HepG2 (cell line): ENCODE results near the gene ATXN7L2.

ENCODE experiments used
- HOMEZ ChIP-seq: IDR thresholded peaks from 2 replicates; pipeline ENCODE4 v1.6.1; 2016; ENCODE audit warnings: low read depth
- KAT8 ChIP-seq: IDR thresholded peaks from 2 replicates; pipeline ENCODE4 v1.6.1; 2016; ENCODE audit warnings: missing genetic modification reagents, missing compliant biosample characterization
- POLR2A ChIP-seq, 2 experiments: IDR thresholded peaks; 2 replicates each; pipeline ENCODE4 v1.6.1; 2011; ENCODE audit warnings: low read depth in 2 of 2, low read length in 2 of 2, mild to moderate bottlenecking in 1 of 2, moderate library complexity in 1 of 2; ENCODE audit not compliant: insufficient read depth in 1 of 2
- ZNF253 ChIP-seq: sonication (generic); formaldehyde crosslinking; IDR thresholded peaks from 2 replicates; pipeline ENCODE4 v1.8.0; 2022; ENCODE audit warnings: mild to moderate bottlenecking, missing genetic modification reagents, borderline replicate concordance
- ZNF549 ChIP-seq: sonication (generic); formaldehyde crosslinking; IDR thresholded peaks from 2 replicates; pipeline ENCODE4 v1.5.0; 2020; ENCODE audit warnings: missing genetic modification reagents
- ZNF746 ChIP-seq: sonication (generic); formaldehyde crosslinking; IDR thresholded peaks from 2 replicates; pipeline ENCODE4 v1.8.0; 2022; ENCODE audit warnings: mild to moderate bottlenecking, missing genetic modification reagents

GRCh38 chr1:109516872-109517271 is 33.2 kb downstream of the ATXN7L2 start:
- TF ChIP-seq POLR2A (IDR thresholded peaks at IDR 0.05; ENCODE audit: insufficient read depth in 1 of 2, low read depth in 2 of 2, low read length in 2 of 2): no peak
- peak; percentile 91 for TF ChIP-seq ZNF549 (CRISPR knock-in tag)
- TF ChIP-seq ZNF253: no peak
- no peak for TF ChIP-seq KAT8 (CRISPR knock-in tag)
- TF ChIP-seq ZNF746 (CRISPR knock-in tag): no peak
- TF ChIP-seq HOMEZ (CRISPR knock-in tag): no peak
